OCI-LY7 (cell line): ENCODE data around the gene CCDC33. TPM values are rescaled to one million over a fixed set of nuclear protein-coding genes. Genes with fewer than 3 reads are reported as not detected.

Source experiments
- BruUV-seq: library from RNA; stranded (reverse); fragments of 400-500 nt; replicated peaks from 2 replicates; lab custom pipeline; 2021; lab: Mats Ljungman, UMichigan
- CTCF ChIA-PET: fragments of 300-600 bp; sonication (Branson Sonifier 250); formaldehyde crosslinking; loops from one replicate; lab custom pipeline; 2022; ENCODE audit warnings: antibody characterized with exemption; ENCODE audit not compliant: unreplicated experiment; lab: Charles Lee
- POLR2A ChIA-PET: fragments of 300-600 bp; sonication (Branson Sonifier 250); formaldehyde crosslinking; loops from one replicate; lab custom pipeline; 2022; ENCODE audit warnings: antibody characterized with exemption; lab: Charles Lee
- DNase-seq: peaks from one replicate; pipeline ENCODE4 v3.0.0-alpha.2; 2015; ENCODE audit warnings: low spot score
- H2AFZ ChIP-seq: fragments of 200-600 bp; sonication (generic), shearing (Covaris generic); 2 replicates; pipeline ENCODE4 v1.6.1; 2014; ENCODE audit warnings: mild to moderate bottlenecking, antibody characterized with exemption, low read length, moderate library complexity
- H3K27ac ChIP-seq: fragments of 200-600 bp; sonication (generic); 2 replicates; pipeline ENCODE4 v1.5.1; 2014; ENCODE audit warnings: mixed run types, low read depth, mild to moderate bottlenecking, moderate library complexity, low read length, inconsistent platforms; ENCODE audit not compliant: poor library complexity, severe bottlenecking
- H3K36me3 ChIP-seq: fragments of 200-600 bp; sonication (generic); 2 replicates; pipeline ENCODE4 v1.6.1; 2014; ENCODE audit warnings: mild to moderate bottlenecking, antibody characterized with exemption, low read length, moderate library complexity, mixed read lengths; ENCODE audit not compliant: insufficient read depth
- H3K4me1 ChIP-seq: fragments of 200-600 bp; sonication (generic); 2 replicates; pipeline ENCODE4 v1.5.1; 2014; ENCODE audit warnings: mild to moderate bottlenecking, low read length; ENCODE audit not compliant: insufficient read depth, poor library complexity, severe bottlenecking
- H3K4me2 ChIP-seq: fragments of 200-600 bp; sonication (generic); 2 replicates; pipeline ENCODE4 v1.6.1; 2014; ENCODE audit warnings: mild to moderate bottlenecking, low read length
- H3K4me3 ChIP-seq: fragments of 200-600 bp; sonication (generic); 2 replicates; pipeline ENCODE4 v1.5.1; 2014; ENCODE audit warnings: mild to moderate bottlenecking, low read depth, low read length; ENCODE audit not compliant: poor library complexity, severe bottlenecking
- H3K79me2 ChIP-seq: fragments of 200-600 bp; sonication (generic); 2 replicates; pipeline ENCODE4 v1.6.1; 2016; ENCODE audit warnings: low read depth, mild to moderate bottlenecking, low read length, moderate library complexity, mixed read lengths; ENCODE audit not compliant: insufficient read depth
- H3K9me2 ChIP-seq: fragments of 200-600 bp; sonication (generic); 2 replicates; pipeline ENCODE4 v1.6.1; 2016; ENCODE audit warnings: mild to moderate bottlenecking, low read length, mixed read lengths; ENCODE audit not compliant: insufficient read depth
- H3K9me3 ChIP-seq: fragments of 200-600 bp; sonication (generic); 2 replicates; pipeline ENCODE4 v1.6.1; 2014; ENCODE audit warnings: mild to moderate bottlenecking, mixed run types, low read length, mixed read lengths
- H4K20me1 ChIP-seq: fragments of 200-600 bp; sonication (generic); 2 replicates; pipeline ENCODE4 v1.6.1; 2014; ENCODE audit warnings: mild to moderate bottlenecking, antibody characterized with exemption, low read length, moderate library complexity, mixed read lengths; ENCODE audit not compliant: insufficient read depth
- EZH2phosphoT487 ChIP-seq: fragments of 200-600 bp; sonication (generic); IDR thresholded peaks from 2 replicates; pipeline ENCODE4 v1.6.1; 2018; ENCODE audit warnings: low read depth, borderline replicate concordance, mild to moderate bottlenecking, mixed run types, antibody characterized with exemption, low read length, moderate library complexity, mixed read lengths
- intact Hi-C: fragments of 100-400 bp; cut with micrococcal nuclease; formaldehyde crosslinking; loops from one replicate; pipeline ENCODE4 v1.10.0; 2022; ENCODE audit not compliant: unreplicated experiment
- total RNA-seq, 2 experiments: library from RNA; depleted of rRNA in 1 of 2; stranded (reverse); fragments of >200 nt in 1 of 2; shearing (Covaris generic) in 1 of 2; gene quantifications; 2 replicates each; pipeline ENCODE4 v1.2.3, GENCODE V29; 2014 to 2022
- TF ChIP-seq, protein P1 (sequence below): fragments of 200-600 bp; sonication (generic); conservative IDR thresholded peaks from 2 replicates; pipeline ENCODE4 v1.5.1; 2014; ENCODE audit warnings: mild to moderate bottlenecking, antibody characterized with exemption, low read length, moderate library complexity, mixed read lengths

The CCDC33 gene
- total RNA-seq, 2 experiments from 2014 or later, result not detected

DNA sequence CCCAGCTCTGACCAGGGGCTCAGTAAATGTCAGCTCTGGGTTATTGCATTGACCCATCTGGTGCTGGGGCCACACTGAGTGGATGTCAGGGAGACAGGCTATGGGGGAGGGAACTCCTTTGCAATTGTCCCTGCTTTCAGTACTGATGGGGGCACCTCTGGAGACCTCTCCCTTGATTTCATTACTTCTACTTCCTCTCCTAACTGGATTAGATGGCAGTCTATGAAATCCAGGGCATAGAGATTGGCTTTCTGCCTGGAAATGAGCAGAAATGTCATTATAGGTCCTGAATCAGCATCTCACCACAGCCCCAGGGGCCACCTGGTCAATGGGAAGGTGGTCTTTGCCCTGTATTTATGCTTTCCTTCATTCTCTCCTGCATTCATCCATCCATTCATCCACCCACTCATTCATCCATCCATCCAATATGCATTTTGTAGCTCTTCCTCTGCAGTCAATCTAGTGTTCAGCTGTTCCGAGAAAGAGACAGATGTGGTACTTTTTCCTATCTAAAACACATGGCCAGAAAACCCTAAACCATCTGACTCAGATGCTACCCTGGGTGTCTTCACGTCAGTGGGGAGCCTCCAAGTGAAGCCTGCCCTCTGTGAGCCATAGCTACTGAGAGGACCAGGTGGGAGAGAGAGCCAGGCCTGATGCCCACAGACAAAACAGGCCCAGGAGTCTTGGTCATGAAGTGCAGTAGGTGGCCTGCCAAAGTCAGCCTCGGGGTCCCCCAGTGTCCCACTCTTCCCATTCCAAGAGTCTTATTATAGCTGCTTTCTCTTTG, 57.1 kb downstream of the CCDC33 start:
- H3K9me3 ChIP-seq, result no peaks in the 10 kb centered on the region
- TF ChIP-seq, protein P1, sequence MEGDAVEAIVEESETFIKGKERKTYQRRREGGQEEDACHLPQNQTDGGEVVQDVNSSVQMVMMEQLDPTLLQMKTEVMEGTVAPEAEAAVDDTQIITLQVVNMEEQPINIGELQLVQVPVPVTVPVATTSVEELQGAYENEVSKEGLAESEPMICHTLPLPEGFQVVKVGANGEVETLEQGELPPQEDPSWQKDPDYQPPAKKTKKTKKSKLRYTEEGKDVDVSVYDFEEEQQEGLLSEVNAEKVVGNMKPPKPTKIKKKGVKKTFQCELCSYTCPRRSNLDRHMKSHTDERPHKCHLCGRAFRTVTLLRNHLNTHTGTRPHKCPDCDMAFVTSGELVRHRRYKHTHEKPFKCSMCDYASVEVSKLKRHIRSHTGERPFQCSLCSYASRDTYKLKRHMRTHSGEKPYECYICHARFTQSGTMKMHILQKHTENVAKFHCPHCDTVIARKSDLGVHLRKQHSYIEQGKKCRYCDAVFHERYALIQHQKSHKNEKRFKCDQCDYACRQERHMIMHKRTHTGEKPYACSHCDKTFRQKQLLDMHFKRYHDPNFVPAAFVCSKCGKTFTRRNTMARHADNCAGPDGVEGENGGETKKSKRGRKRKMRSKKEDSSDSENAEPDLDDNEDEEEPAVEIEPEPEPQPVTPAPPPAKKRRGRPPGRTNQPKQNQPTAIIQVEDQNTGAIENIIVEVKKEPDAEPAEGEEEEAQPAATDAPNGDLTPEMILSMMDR, result no peak
- no peak for TF ChIP-seq EZH2phosphoT487
- H3K4me2 ChIP-seq, result no peak overlapping the region
- no peaks in the 10 kb centered on the region for H3K4me1 ChIP-seq
- BruUV-seq, result no TSS peak
- H3K79me2 ChIP-seq, result no peaks in the 10 kb centered on the region
- no peaks in the 10 kb centered on the region for H3K36me3 ChIP-seq
- H4K20me1 ChIP-seq, result no peaks in the 10 kb centered on the region
- ChIA-PET CTCF (no interaction called here), POLR2A (no interaction called here)
- H2AFZ ChIP-seq, result no peak overlapping the region
- intact Hi-C loops, result no loop called here
- no peak overlapping the region for H3K4me3 ChIP-seq
- no peak overlapping the region for H3K27ac ChIP-seq
- H3K9me2 ChIP-seq, result no peaks in the 10 kb centered on the region
- no peak for DNase-seq

DNA sequence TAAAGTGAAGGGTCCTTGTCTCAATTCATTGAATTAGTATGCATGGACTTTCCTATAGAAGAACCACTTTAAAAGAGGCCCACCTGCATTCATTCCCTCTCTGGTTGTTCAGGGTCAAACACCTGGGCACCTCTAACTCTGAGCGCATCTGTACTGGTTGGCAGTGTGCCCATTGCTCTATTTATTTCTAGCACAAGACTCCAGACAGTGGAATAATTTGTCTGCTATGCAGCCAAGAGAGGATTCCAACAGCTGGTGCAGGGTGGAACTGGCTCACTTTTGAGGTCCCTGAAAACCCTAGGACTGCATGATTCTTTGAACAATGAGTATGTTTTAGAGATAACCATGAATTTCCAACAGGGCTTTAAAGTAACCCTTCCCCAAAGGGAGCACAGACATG, 57.9 kb downstream of the CCDC33 start:
- no peak for TF ChIP-seq EZH2phosphoT487
- TF ChIP-seq, protein P1, result no peak
- Histone ChIP-seq H3K27ac (no peak overlapping the region), H3K36me3 (no peaks in the 10 kb centered on the region), H3K4me1 (no peaks in the 10 kb centered on the region), H3K79me2 (no peaks in the 10 kb centered on the region), H3K9me2 (no peaks in the 10 kb centered on the region), H4K20me1 (no peaks in the 10 kb centered on the region), H3K4me3 (no peak overlapping the region), H3K9me3 (no peaks in the 10 kb centered on the region), H2AFZ (no peak overlapping the region), H3K4me2 (no peak overlapping the region)
- no TSS peak for BruUV-seq
- DNase-seq, result no peak
- intact Hi-C loops, result no loop called here
- ChIA-PET CTCF (no interaction called here), POLR2A (no interaction called here)

DNA sequence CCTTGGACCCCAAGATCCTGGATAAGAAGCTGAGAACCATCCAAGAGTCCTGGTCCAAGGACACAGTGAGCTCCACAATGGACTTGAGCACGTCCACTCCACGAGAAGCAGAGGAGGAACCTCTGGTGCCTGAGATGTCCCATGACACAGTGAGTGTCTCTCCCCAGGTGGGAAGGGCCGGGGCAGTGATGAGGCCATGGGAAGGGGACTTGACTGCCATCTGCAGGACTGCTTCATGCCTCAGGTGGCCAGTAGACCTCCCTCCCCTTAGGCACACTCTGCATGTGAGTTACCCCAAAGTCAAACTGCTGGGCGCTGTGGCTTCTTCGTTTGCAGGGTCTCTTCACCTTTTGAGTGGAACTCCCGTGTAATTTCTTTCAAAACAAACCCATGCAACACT, 59.7 kb downstream of the CCDC33 start:
- no peaks in the 10 kb centered on the region for H3K36me3 ChIP-seq
- TF ChIP-seq EZH2phosphoT487, result no peak
- TF ChIP-seq, protein P1, result no peak
- no peak overlapping the region for H2AFZ ChIP-seq
- H3K4me3 ChIP-seq, result no peak overlapping the region
- BruUV-seq, result no TSS peak
- no peak overlapping the region for H3K4me2 ChIP-seq
- no peak for DNase-seq
- no peaks in the 10 kb centered on the region for H3K9me3 ChIP-seq
- H3K79me2 ChIP-seq, result no peaks in the 10 kb centered on the region
- CTCF ChIA-PET, result no interaction called here
- H3K9me2 ChIP-seq, result no peaks in the 10 kb centered on the region
- H3K27ac ChIP-seq, result no peak overlapping the region
- H4K20me1 ChIP-seq, result no peaks in the 10 kb centered on the region
- intact Hi-C loops, result no loop called here
- H3K4me1 ChIP-seq, result no peaks in the 10 kb centered on the region
- POLR2A ChIA-PET, result no interaction called here
